Stimulated activated CD4-positive, alpha-beta T cell treated with anti-CD3 and anti-CD28 coated beads, TNF-alpha, amount 100 ng/mL, for 4 hours (primary cell): ENCODE measurements around the gene FEM1B.

Experiments
- DNase-seq, 3 experiments: peaks; one replicate each; pipeline ENCODE4 v3.0.0-alpha.2; 2020; ENCODE audit warnings: low read depth in 3 of 3

Gene FEM1B

DNA sequence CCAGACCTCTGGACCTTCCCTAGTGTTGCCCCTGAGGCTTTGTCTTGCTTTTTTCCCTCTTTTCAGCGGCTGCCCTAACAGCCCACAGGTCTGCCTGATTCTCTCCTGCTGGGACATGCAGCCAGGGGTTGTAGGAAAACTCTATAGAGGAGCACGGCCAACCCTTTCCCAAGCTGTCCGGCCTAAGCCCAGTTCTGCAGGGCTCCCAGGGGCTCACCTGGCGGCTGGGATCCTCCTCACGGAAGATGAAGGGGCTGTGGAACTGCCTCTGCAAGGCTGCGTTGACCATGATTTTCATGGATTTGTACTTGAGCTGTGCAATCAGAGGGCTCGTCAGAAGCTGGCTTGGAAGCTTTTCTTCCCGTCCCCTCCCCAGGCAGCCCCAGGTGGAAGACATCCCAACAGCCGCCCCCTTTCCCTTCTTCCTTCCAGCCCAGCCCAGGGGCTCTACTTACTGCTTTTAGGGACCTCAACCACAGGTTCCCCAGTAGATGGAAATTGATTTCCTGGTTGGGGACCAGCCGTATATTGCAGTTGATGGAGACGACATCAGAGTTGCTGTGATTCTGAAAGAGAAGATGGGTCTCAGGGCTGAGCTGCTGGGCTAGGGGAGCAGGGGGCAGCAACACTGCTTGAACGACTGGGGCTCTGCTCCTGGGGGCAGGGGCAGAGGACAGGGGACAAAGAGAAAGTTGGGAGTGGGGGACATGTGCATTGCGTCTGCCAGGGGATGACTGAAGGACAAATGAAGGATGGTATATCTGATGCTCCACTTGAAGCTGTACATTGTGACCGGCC lies 29.8 kb downstream of the FEM1B start:
- DNase-seq = no peak

DNA sequence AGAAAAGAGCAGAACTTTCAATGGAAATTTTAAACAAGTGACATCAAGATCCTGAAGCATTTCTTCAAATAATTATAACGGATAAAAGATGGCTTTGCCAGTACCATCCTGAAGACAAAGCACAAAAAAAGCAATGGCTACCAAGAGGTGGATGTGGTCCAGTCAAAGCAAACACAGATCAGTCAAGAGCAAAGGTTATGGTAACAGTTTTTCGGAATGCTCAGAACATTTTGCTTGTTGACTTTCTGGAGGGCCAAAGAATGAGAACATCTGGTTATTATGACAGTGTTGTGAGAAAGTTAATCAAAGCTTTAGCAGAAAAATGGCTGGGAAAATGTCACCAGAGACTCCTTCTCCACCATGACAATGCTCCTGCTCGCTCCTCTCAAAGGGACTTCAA lies 31.5 kb downstream of the FEM1B start:
- DNase-seq = no peak

DNA sequence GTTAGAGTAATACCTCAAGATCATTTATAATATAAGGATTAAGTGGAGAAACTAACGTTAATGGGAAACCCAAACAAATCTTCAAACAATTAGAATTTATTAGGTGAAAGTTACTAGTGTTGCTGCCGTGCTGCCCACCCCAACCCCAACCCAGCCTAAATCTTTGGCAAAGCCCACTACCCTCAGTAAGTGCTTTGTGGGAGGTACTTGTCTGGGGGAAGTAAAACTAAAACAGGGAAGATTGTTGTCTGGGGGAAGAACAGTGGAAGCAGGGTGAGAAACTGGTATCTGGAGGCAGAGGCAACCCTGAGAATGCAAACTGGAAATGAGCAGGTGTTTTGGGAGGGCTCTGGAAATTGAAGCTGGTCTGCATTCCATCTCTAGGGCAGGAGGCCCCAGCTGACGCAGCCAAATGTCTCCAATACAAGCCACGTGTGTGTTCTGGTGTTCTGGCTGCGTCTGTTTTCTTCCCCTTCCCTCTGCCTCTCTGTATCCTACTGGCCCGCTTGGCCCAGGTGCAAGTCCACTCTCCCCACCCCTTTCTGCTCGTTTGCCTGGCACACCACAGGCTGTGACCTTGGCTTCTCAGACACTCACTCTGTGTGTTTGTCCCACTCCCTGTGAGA lies 32.7 kb downstream of the FEM1B start:
- DNase-seq = no peak

DNA sequence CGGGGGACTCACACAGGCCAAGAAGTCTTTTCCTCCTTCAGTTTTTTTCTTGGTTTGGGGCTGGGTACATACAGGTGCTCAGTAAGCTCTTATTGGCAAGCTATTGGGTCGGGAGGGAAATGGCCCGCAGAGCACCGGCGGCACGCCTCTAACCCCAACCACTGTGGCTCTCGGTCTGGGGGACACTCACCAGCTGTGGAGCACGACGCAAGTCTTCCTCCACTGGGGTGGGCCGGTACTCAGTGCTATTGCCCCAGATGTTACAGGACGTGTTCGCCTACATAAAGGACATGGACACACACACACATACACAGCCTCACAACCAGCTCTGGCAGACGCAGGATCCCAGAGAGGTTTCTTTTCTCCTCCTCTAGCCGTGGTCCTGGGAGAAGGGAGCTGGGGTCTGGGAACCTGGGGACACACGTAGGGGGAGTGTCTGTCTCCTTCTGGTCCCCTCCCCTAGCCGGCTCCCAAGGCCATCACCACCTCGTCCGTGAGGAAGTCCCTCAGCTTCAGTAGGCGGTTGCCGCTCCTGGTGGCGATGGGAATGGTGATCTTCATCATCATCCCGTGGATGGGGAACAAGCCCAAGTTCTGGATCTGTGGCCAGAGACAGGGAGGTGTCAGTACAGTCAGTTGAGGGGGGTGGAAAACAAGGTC lies 33.4 kb downstream of the FEM1B start:
- DNase-seq = no peak

DNA sequence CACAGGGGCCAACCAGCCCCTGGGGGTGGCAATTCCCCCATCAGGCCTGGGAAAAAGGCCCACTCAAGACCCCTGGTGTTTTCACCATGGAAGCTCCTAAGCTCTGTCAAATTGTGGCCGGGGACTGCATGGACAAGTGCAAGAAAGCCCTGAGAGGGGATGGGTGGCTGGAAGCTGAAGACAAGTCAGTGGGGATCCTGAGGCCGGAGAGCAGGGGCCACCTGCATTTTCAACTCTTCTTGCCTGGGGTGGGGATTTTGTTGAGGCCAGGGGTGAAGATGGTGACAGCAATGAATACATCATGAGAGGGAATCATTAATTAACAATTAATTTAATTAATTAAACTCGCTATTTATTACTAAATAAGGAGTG lies 33.9 kb downstream of the FEM1B start:
- DNase-seq = no peak

DNA sequence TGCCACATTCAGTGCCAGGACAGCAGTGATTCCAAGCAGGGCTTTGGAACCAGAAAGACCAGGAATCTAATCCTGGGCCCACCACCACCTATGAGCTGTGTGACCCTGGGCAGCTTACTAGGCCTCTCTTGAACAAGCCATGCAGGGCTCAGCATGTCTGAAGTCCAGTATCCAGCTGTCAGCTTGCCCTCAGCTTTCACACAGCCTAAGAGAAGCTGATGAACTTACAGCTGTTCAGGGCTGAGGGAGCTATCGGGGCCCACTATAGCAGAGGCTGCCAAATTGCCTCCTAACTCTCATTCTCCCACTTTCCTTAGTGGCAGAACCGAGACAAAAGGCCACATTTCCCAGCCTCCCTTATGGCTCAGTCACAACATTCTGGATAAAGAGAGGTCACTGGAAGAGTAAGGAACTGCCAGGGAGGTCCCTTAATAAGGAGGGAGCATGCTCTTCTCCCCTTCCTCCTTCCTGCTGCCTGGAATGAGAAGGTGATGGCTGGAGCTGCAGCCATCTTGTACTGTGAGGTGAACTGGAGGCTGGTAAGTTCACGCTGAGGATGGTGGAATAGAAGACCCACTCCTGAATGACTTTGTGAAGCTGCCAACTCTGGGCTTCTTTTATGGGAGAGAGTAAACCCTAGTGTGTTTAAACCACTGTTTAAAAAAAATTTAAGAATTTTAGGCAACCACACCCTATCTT lies 34.5 kb downstream of the FEM1B start:
- no peak for DNase-seq

DNA sequence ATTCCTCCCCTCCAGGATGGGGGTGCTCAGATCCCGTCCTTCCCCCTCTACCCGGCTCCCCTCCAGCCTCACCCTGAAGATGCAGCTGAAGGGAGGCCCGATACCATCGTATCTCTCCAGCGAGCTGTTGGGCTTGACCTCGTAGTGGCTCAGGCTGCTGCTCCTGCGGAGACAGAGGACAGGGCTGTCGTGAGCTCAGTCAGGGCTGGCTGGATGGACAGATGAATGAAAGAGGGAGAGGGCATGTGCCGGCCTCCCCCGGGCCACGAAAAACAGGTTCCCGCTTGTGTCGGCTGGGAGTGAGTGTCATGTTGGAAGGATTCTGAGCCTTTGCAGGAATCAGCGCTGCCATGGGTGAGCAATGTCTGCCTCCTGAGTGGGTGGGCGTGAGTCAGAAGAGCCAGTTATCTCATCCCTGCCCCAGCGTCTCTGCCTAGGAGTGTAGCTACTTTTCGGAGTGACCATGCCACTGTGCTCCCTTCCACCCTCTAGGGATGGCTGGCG lies 35.2 kb downstream of the FEM1B start:
- DNase-seq = no peak

DNA sequence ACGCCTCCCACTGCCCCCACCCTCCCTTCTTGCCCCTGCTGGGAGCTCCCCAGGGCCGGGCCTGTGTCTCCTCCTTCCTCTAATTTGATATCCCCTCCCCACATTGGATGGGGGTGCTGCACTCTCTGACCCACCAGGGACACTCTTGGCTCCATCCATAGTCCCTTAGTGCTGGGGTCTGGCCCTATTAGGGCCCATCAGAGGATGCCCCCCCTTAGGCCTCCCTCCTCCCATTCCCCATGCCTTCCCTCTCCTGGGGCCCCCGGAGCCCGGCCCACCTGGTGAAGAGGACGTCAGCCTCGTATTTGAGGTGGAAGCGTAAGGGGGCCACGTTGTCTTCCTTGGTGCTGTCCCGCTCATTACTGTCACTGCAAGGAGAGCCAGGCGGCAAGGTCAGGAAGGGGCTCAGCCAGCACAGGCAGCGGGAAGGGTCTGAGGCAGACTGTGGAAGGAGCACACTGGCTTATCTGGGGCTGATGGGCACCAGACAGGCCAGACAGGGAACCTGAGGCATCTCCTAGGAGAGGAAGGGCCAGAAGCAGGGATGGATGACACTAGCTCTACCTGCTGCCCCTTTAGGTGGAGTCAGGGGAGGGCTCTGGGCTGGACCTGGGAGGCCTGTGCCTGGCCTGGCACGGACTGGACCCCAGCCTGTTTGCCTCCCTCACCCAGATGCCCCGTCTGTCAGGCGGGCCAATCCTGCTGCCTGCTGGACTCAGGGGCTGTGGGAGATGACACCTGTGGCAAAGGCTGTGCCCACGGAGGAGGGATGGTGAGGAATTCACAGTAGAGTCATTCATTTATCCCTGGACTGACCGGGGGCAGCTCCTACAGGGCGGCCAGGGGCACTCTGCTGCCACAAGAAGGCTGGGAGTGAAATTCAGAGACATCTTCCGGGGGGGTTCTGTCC lies 36.2 kb downstream of the FEM1B start:
- DNase-seq = no peak

DNA sequence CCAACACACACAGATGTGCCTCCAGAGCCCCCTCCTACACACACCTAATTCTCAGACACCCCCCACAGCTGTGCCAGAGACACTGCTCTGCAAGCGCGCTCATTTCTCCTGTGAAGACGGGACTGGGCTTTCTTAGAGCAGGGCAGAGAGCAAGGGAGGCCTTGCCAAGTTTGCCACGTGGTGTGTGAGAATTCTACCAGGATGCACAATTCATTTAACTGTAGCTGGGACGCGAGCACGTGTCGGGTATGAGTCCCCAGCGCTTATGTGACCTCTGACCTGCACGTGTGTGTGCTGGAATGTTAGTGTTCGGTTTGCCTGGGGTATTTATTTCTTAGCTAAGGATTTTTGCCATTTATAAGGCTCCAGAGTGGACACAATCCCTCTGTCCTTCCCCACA lies 37.0 kb downstream of the FEM1B start:
- no peak for DNase-seq

DNA sequence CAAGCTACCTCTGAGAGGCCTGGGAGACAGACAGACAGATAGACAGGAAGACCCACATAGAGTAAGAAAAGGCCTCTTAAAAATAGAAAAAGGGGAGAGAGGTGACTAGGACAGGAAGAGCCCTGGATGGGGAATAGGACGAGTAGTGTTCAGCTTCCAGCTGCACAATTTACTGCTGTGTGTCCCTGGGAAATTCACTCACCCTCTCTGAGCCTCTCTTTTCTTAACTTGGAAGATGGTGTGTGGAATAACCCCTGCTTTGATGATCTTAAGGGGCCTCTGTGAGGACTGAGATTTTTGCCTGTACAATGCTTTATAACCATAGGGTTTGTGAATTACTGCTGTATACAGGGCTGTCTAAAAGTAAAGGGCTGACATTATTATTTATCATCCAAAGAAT lies 37.5 kb downstream of the FEM1B start:
- DNase-seq = no peak

DNA sequence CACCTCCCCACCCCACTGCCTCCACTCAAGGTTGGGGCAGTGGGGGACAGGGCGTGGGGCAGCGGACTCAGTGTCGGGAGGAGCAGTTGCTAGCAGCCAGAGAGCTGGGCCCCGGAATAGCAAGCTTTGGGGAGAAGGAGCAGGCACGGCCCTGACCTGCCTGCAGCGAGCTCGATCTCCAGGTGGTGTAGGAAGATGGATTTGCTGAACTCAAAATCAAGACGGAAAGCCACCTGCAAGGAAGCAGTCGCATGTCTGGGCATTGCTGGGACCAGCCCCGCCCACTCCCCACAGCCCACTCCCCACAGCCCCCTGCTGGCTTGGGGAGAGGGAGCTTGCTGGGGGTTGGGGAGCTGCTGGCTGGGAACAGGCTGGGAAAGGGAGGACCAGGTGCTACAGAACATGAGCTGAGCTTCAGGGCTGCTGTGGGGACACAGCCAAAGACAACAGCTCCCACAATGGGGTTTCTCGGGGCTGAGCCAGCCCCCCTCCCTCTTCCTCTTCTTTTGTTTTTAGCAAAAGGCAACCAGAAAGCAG lies 38.0 kb downstream of the FEM1B start:
- DNase-seq = no peak

DNA sequence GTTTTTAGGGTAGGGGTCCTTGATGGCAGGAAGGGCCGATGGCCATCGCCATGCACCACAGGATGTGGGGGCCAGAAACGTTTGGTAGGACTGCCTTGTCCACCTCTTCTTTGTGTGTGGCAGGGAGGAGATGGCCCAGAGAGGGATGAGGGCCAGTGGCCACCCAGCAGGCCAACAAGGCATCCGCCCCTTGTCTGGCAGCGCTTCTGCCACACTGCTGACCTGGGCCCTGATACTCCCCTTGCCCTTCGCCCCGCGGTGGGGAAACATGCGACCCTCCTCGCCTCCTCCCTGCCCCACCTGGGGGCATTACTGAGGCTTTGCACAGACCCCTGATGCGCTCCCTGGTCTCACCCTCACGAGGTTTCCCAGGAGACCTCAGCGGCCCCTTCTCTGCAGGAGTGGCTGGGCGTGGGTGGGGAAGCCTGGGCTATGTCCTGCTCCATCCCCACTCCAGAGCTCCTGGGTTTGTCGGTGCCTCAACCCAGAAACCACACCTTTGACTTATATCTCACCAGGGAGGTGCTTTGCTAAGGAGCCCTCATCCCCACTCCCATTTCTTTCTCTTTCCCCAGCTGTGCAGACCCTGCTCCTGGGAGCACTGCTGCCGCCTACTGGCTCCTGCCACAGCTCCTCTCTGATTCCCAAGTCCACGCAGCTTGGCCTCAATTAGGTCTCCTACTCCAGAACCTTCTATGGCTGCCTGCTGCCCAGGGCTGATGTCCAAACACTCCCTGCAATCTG lies 38.7 kb downstream of the FEM1B start:
- no peak for DNase-seq

DNA sequence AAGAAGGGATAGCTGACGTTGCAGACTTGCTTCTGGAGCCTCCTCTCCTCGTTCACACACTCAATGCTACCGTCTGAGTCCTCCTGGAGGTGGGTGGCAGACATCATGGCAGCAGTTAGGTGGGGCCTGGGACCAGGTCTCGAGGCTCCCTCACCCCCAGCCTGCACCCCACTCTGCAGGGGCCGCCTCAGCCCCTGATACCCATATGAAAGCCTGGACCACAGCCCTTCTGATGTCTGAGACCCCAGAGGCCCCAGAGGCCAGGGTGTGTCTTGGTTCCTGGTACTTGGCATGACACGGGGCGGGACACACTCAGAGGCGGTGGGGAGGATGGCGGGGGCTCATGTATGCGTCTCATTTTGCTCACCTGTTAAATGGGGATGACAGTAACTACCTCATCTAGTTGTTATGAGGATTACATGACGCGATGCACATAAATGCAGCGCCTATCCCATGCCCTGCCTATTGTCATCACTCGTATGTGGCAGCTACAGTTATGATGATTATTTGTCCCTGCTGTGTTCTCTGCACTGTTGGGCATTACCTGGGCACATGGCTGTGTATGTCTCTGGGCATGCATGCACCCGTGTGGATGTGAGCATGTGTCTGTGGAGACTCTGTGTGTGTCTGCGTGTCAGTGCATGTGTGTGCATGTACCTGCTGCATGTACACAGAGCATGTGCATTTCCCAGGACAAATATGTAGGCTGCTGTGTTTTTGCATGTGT lies 39.9 kb downstream of the FEM1B start:
- DNase-seq = no peak

DNA sequence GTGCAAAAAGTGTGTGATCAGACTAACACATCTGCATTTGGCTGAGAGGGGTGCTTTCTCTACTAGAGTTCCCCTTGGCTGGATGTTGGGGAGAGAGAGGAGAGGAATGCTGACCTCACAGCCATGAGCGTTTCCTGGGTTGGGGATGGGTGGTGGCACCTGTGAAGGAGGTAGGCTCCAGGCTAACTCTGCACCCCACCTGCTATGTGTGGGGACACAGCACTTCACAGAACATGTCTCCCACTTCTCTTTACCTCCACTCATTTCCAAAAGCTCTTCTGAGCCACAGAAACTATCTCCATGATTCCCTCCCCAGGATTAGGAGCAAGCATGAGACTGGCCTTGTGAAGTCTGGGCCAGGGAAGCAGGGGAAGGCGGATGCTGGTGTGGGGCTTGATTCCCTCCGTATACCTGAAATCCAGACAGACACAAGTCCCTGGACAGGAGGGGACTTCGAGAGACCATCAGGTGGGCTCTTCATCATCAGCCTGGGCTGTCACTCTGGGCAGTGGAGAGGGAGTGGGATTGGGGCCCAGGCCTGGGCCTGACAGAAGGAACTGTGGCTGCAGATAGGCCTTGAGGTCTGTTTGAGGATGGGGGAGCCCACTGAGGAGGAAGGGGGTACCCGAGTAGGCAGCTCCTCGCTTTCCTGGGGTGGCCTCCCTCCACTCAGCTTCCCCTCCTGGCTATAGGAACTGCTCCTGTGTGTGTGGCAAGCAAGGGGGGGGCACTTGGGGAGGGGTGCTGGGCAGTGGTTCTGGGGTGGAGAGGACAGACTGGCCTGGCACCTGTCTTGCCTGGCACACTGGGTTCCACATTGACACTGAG lies 40.7 kb downstream of the FEM1B start:
- no peak for DNase-seq

DNA sequence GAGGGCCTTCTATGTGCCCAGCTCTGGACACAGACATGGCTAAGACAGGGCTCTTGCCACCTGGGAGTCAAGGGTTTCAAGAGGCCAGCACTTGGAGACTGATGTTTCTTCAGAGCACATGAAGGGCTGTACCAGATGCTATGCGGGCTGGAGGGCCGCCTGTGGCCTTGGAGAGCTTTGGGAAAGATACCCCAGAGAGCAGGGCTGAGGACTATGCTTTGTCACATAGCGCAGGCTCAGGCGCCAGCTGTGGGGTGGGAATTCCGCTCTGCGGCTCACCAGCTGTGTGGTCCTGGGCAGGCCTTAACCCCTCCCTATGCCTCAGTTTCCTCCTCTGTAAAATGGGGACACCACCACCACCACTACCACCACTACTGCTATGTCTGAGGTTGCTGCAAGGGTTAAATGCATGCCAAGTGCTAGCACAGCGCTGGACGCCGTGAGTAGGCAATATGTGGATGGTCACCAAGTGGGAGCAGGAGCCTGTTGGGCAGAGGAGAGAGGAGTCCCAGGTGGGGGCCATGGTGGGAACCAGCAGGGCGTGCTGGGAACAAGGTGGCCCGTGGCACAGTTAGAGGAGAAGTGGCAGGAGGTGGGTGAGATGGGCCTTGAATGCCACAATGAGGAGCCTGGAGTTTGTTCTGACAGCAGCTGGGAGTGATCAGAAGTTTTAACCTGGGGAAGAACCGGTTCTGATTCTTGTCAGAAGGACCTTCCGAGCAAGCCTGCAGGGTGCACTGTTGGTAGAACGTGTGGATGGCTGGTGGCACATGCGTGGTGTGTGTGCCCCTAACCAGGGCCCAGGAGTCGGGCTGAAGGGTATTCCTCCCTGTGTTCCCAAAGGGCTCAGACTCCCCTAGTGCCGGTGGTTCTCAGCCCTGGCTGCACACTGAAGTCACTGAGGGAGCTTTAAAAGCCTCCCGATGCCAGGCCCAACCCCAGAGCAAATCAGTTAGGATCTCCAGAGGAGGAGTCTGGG lies 41.7 kb downstream of the FEM1B start:
- DNase-seq = no peak

DNA sequence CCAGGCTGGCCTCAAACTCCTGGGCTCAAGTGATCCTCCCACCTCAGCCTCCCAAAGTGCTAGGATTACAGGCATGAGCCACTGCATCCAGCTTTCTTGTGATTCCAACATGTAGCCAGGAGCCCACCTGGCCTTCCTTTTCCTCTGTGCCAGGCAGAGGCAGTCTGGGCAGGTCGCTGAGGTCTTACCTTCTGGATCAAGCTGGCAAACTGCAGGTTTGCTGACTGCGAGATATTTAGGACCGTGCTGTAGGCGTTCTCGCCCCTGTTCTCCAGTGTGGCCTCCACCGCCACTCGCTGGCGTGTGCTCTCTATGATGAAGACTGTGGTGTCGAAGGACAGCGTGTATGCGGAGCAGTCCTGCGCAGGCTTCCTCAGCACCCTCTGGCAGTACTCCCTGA lies 42.5 kb downstream of the FEM1B start:
- no peak for DNase-seq

DNA sequence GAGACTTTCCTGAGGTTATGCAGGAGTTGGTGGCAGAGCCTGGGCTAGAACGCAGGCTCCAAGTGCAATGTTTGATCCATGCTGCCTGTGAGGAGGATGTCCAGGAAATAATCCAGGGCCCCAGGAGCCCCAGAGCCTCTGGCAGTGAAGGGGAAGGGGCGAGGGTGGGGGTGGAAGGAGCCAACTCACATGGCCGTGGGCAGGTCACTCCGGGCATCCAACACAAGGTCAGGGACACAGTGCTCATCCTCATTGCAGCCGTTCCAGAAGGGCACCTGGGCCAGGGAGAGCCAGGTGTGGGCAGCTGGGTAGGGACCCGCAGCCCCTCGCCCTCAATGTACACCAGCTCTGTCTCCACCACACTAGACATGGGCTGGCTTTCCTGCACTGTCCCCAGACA lies 43.7 kb downstream of the FEM1B start:
- DNase-seq = no peak

DNA sequence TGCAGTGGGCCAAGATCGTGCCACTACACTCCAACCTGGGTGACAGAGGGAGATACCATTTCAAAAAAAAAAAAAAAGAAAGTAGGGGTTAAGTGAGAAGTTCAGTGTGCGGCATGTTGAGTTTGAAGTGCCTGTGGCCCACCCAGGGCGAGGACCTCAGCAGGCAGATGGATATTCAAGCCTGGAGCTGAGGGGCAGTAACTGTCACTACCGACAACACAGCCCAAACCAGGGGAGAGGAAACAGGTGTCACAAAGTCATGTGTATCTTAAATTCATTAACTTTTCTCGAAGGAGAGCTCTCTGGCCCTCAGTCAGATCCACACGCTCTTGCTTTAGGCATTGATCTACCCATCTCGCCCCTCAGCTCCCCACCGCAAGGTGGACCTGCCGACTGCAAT lies 45.3 kb downstream of the FEM1B start:
- no peak for DNase-seq
